NCI-H524 treated with DMSO at 0.1 percent for 48 hours (cell line): ENCODE data around the gene ADCY7.

Experiments used
- DNase-seq: peaks from one replicate; lab custom pipeline; 2025; lab: John Stamatoyannopoulos, UW

Gene ADCY7

GRCh38 chr16:50298591-50299507, 32.5 kb downstream of the ADCY7 start:
- no peak for DNase-seq

DNA sequence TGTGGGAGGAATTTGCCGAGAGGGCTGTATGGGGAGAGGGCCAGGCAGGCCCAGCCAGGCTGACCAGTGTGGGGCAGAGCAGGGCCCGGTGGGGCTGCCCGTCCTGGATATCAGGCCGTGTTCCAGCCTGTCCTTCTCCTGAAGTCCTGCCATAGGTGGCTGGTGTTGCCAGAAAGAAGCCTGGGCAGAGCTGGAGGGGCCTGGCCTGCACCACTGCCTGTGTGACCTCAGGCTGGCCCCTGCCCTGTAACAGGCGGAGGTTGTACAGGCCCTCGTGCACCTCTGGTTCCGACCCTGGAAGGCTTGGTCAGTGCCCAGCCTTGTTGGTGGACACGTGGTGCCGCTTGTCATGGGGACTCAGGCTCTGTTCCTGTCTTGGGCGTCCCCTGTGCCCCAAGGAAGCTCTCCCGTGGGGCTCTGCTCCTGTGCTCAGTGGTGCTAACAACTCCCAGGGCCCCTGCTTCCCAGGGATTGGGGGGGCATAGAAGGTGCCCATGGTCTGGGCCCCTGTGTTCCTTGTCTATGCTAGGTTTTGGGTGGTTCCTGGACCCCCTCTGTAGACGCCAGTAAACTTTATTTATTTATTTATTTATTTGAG, 33.3 kb downstream of the ADCY7 start:
- no peak for DNase-seq

DNA sequence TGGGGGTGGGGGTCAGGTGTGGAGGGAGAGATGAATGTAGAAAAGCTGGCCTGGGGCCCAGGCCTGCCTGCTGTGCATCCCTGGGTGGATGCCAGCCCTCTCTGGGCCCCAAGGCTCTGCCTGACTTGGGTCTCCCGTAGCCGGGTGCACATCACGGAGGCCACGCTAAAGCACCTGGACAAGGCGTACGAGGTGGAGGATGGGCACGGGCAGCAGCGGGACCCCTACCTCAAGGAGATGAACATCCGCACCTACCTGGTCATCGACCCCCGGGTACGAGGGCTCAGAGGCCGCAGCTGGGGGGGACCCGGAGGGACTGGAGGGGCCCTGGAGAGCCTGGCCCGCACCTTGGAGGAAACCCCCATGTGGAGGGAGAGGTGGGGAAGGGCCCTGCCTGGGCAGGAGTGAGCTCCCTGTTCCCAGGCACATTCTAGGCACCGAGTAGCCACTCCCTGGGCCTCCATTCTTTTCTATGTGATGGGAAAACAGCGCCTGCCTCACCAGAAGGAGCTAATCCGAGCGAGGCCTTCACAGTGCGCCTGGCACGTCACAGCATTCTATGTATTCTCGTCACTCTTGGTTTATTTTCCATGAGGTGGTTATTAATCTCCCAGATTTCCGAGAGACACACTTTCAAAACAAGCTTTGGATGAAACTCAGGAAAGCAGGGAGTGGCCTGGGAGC, 34.7 kb downstream of the ADCY7 start:
- no peak for DNase-seq

GRCh38 chr16:50301626-50302471, 35.5 kb downstream of the ADCY7 start:
- DNase-seq = no peak

- DNase-seq = no peak
Measured at GRCh38 chr16:50302472-50303005, 36.2 kb downstream of the ADCY7 start.

DNA sequence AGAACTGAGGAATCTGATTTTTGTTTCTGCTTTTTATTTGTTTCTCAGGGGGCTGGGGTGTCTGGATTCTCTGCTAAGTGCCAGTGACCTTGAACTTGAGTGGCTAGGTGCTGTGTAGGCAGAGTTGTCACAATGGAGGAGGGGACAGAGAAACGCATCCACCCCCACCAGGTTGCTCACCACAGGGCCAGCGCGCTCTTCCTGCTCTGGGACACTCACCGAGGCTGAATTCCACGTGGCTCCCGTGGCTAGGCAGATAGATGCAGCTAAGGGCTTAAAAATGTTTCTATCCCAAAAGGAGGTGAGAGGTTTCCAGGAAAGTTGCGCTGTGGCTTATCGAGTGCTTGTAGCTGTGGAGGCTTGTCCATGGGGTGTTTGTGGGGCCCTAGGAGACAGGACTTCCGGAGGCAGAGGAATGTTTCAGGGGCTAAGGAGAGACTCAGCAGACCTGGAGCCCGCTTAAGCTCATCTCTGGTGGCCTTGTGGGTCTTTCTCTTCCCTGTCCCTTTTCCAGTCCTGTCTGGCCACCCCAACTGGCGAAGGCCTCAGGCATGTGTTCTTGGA, 36.8 kb downstream of the ADCY7 start:
- no peak for DNase-seq

DNA sequence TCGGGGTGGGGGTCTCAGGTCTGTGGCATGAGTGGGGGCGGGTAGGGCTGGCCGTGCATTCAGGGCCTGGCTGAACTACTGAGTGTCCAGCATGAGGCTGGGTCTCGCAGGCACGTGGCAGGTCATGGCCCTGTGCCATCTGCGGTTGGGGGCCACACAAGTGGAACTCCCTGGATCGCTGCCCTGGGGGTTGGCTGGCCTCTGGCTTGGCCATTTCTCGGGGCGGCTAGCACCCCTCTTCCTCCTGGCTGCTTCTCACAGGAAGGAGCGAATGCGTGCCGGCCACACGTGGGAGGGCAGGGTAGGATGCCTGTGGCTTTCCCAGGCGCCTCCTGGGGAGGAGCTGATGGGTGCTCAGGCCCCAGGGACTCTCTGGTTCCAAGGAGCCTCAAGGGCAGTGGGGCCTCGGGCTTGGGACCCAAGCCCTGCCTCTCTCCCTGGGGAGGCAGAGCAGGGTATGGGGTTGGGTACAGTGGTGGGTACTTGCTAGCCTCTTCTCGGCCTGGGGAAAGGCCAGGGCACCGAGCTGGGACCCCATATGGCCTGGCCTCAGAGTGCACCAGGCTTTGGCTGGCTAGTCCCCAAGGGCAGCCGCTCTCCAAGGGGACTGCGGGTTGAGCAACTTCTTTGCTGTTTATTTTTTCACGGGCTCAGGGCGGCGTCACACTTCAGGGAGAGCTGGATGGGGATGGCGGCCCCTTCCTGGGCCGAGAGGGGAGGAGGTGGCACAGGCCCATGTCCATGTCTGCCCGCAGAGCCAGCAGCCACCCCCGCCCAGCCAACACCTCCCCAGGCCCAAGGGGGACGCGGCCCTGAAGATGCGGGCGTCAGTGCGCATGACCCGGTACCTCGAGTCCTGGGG, 37.5 kb downstream of the ADCY7 start:
- DNase-seq = no peak

DNA sequence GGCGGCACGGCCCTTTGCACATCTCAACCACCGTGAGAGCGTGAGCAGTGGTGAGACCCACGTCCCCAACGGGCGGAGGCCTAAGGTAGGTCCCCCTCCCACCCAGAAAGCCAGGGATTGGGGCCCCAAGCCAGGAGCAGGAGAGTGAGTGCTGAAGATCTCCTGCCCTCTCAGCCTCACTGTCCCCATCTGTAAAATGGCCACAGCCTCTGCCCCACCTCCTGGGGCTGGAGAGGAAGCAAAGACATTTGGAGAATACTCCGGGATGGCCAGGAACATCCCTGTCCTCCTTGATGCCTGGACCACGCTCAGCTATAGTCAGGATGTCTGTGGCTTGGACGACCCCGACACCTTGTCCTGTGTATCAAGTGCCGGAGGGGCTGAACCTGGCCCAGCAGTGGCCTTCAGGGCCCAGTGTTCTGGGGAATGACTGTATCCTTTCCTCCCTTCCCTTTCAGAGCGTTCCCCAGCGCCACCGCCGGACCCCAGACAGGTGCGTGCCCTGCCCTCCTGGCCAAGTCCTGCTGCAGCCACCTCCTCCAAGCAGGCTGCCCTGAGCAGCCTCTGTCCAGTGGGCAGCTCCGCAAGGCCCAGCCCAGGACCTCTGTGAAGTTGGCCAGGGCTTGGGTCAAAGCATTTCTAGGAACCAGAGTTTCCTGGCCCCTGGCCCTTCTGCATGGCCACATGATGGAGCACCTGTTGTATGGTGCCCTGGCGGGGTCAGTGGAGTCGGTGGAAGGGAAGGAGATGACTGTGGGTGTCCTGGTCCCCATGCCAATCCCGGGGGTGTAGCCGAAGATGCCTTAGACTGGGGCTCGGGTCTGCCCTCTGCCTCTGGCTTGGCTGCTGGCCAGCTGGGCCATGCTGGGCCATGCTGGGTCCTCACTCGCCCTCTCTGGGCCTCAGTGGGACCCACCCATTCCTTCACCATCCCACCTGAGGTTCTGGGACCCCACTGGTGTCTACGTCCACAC, 38.4 kb downstream of the ADCY7 start:
- DNase-seq = no peak

GRCh38 chr16:50305441-50306061, 39.2 kb downstream of the ADCY7 start:
- DNase-seq = no peak

DNA sequence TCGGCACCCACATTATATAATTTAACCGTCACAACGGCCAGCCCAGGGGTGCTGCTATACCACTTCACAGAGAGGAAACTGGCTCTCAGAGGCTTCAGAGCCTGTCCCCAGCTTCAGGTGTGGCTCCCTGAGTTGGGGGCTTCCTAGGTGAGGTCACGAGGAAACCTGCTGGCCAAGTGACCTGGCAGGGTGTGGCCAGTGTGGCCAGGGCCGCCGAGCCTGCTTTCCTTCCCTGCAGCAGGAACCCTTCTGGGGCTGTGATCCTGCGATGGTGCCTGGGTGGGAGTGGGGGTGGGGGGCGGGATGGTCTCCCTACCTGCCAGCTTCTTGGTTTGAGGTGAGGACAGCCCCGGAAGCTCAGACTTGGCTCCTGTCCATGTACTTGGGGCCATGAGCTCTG, 39.9 kb downstream of the ADCY7 start:
- no peak for DNase-seq

DNA sequence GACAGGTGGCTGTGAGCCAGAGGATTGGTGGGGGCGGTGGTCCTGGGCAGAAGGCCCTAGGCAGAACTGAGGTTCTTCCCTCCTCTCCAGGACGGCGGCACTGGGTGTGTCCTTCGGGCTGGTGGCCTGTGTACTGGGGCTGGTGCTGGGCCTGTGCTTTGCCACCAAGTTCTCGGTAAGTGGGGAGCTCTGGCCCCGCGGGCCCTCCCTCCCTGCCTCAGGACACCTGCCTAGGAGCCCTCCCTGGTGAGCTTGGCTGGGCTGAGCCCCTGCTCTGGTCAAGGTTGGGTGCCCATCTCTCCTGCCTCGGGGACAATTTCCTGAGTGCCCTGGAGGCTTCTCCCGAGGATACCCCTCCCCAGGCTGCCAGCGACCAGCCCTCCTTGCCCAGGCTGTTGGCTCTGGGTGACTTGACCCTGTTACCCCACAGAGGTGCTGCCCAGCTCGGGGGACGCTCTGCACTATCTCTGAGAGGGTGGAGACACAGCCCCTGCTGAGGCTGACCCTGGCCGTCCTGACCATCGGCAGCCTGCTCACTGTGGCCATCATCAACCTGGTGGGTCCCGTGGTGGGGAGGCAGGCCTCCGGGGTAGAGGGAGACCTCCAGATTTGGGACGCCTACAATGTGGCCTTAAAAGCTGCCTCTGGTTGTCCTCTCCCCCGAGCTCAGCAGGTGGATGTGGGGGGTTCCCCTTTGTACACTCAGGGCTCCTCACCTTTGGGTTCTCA, 42.0 kb downstream of the ADCY7 start:
- DNase-seq = no peak

DNA sequence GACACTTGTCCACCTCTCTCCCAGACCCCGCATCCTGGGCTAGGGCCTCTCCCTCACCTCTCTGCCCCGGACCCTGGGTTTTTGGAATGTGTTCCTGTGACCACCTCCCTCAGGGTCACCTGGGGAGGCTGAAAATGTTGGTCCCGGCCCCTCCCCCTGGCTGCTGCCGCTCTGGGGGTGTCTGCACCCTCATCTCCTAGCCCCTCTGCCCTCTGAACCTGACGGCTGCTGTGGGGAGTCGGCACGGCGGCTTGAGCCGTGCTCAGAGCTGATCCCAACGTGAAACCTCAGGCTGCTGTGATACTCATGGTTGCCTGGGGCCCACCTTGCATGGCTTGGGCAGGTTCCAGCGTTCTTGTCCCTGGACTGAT, 42.8 kb downstream of the ADCY7 start:
- no peak for DNase-seq

DNA sequence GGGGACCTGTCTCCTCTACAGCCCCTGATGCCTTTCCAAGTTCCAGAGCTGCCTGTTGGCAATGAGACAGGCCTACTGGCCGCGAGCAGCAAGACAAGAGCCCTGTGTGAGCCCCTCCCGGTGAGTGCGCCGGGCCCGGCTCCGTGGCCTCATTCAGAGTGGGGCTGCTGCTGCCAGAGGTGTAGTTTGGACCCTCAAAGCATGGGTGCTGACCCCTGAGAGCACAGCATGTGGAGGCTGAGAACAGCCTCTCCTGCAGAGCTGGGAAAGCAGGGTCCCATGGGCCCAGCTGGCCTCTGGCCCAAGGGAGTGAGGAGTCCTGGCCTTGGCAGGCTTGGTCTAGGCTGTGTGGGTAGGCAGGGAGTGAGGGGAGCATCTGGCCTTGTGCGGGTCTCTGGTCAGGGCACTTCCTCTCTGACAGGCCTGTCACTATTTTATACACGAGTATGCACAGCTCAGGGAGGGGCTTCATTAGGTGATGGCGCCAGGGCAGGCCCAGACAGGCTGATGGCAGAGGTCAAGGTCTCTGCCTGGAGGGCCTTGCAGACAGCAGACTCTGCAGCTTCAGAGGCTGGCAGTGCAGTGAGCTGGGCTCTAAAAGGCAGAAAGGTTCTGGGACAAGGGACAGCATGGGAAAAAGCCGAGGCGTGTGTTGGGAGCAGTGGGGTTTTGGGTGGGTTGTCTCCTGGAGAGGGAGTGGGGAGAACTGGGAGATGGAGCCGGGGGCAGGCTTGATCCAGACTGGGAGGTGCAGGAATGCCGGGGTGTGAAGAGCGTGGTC, 43.4 kb downstream of the ADCY7 start:
- DNase-seq = no peak

- no peak for DNase-seq
Measured at GRCh38 chr16:50310308-50311133, 44.2 kb downstream of the ADCY7 start.

DNA sequence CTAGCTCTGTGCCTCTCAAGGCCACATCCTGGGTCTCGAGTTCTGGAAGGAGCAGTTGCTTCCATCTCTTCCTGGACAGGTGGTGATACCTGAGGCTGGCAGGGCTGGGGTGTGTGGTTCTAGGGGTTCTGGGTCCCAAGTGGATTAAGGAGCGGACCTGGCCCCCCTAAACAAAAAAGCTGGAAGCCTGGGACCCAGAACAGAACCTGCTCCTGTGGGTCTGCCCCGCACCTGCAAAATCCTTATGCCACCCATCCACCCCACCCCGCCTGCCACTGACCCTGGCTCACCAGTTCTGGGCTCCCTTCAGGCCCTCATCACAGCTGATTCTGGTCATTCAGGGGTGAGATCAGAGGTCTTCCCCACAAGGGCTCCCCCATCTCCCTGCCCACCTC, 44.8 kb downstream of the ADCY7 start:
- no peak for DNase-seq

- no peak for DNase-seq
Measured at GRCh38 chr16:50311891-50312501, 45.6 kb downstream of the ADCY7 start.
